Hematopoietic multipotent progenitor cell treated with erythropoietin and hydrocortisone succinate and interleukin-3 and kit ligand, for 17 days (in vitro differentiated cells): ENCODE data around the gene BLOC1S5.
"Not testable (repeated sequence)": the region's sequence is repeated elsewhere in the genome, so short reads cannot be mapped to it uniquely, and the experiment has no call there.

Experiments
- DNase-seq: peaks from one replicate; pipeline ENCODE4 v3.0.0-alpha.2; 2015; ENCODE audit warnings: low spot score

The BLOC1S5 gene

GRCh38 chr6:8041913-8042583, 22.1 kb downstream of the BLOC1S5 start:
- no peak for DNase-seq

- not testable (repeated sequence) for DNase-seq
These were observed 30.1 kb downstream of the BLOC1S5 start for GRCh38 chr6:8034107-8034506.

GRCh38 chr6:8030920-8031319, 33.3 kb downstream of the BLOC1S5 start:
- DNase-seq: no peak

GRCh38 chr6:8029243-8029870, 34.8 kb downstream of the BLOC1S5 start:
- DNase-seq: no peak

GRCh38 chr6:8027965-8028651, 36.1 kb downstream of the BLOC1S5 start:
- no peak for DNase-seq

GRCh38 chr6:8026800-8027199, 37.4 kb downstream of the BLOC1S5 start:
- no peak for DNase-seq

- no peak for DNase-seq
These were observed 39.0 kb downstream of the BLOC1S5 start for GRCh38 chr6:8025191-8025590.

GRCh38 chr6:8023638-8024037, 40.6 kb downstream of the BLOC1S5 start:
- DNase-seq: no peak

GRCh38 chr6:8020083-8020482, 44.1 kb downstream of the BLOC1S5 start:
- DNase-seq: no peak

- no peak for DNase-seq
These were observed 46.5 kb downstream of the BLOC1S5 start for GRCh38 chr6:8017705-8018104.

- no peak for DNase-seq
These were observed 46.9 kb downstream of the BLOC1S5 start for GRCh38 chr6:8017276-8017701.

GRCh38 chr6:8014947-8015346, 49.2 kb downstream of the BLOC1S5 start:
- no peak for DNase-seq

- DNase-seq: no peak
These were observed 50.4 kb downstream of the BLOC1S5 start for GRCh38 chr6:8013763-8014162.

- DNase-seq: peak; percentile 41
These were observed 58.0 kb downstream of the BLOC1S5 start for GRCh38 chr6:8006208-8006607.

- no peak for DNase-seq
These were observed 59.1 kb downstream of the BLOC1S5 start for GRCh38 chr6:8005136-8005535.

- no peak for DNase-seq
These were observed 63.6 kb downstream of the BLOC1S5 start for GRCh38 chr6:8000636-8001035.

GRCh38 chr6:8000188-8000596, 64.0 kb downstream of the BLOC1S5 start:
- no peak for DNase-seq

GRCh38 chr6:7999201-7999600, 65.0 kb downstream of the BLOC1S5 start:
- DNase-seq: no peak

GRCh38 chr6:7998103-7998725, 66.0 kb downstream of the BLOC1S5 start:
- DNase-seq: no peak

- DNase-seq: no peak
These were observed 66.9 kb downstream of the BLOC1S5 start for GRCh38 chr6:7997286-7997685.

GRCh38 chr6:7996538-7997111, 67.6 kb downstream of the BLOC1S5 start:
- no peak for DNase-seq

GRCh38 chr6:7993952-7994351, 70.2 kb downstream of the BLOC1S5 start:
- no peak for DNase-seq
